IMR-90 (cell line): Measurements from ENCODE around the gene KIF1B. TPM values are rescaled to one million over a fixed set of nuclear protein-coding genes. Genes with fewer than 3 reads are reported as not detected.

Experiments used
- ATAC-seq: fragments of 200-7000 bp; cut with Tn5 transposase; 2 replicates; pipeline ENCODE4 v1.9.1; 2020; ENCODE audit warnings: low read depth, mild to moderate bottlenecking, moderate library complexity
- BruUV-seq: library from RNA; stranded (reverse); fragments of 400-500 nt; replicated peaks from 2 replicates; lab custom pipeline; 2021; lab: Mats Ljungman, UMichigan
- CTCF ChIA-PET: fragments of 300-600 bp; formaldehyde crosslinking; extraction: SDS; loops from one replicate; lab custom pipeline; 2021; ENCODE audit warnings: antibody characterized with exemption; lab: Yijun Ruan, JAX
- POLR2A ChIA-PET: fragments of 300-600 bp; sonication (Branson Sonifier 250); formaldehyde crosslinking; loops from one replicate; lab custom pipeline; 2022; ENCODE audit warnings: antibody characterized with exemption; ENCODE audit not compliant: unreplicated experiment; lab: Charles Lee
- DNase-seq: peaks from one replicate; pipeline ENCODE4 v3.0.0; 2013
- H2AFZ ChIP-seq: replicated peaks from 2 replicates; pipeline ENCODE3; 2013; ENCODE audit warnings: low read length, mild to moderate bottlenecking; ENCODE audit not compliant: poor library complexity
- H2AK5ac ChIP-seq: 2 replicates; pipeline ENCODE4 v1.6.1; 2013; ENCODE audit warnings: low read depth, low read length, inconsistent platforms
- H2AK9ac ChIP-seq: replicated peaks from 2 replicates; pipeline ENCODE3; 2013; ENCODE audit warnings: mild to moderate bottlenecking, low read depth, low read length, moderate library complexity; ENCODE audit not compliant: poor library complexity
- H2BK120ac ChIP-seq: 2 replicates; pipeline ENCODE4 v1.6.1; 2013; ENCODE audit warnings: low read depth, low read length, inconsistent platforms
- H2BK15ac ChIP-seq: 3 replicates; pipeline ENCODE4 v1.6.1; 2013; ENCODE audit warnings: low read depth, low read length, inconsistent platforms
- H2BK20ac ChIP-seq: 2 replicates; pipeline ENCODE4 v1.6.1; 2013; ENCODE audit warnings: low read depth, mild to moderate bottlenecking, inconsistent platforms, low read length, moderate library complexity
- H2BK5ac ChIP-seq: 2 replicates; pipeline ENCODE4 v1.6.1; 2013; ENCODE audit warnings: mild to moderate bottlenecking, low read depth, low read length, inconsistent platforms; ENCODE audit not compliant: poor library complexity, severe bottlenecking
- H3K14ac ChIP-seq: replicated peaks from 2 replicates; pipeline ENCODE4 v1.6.1; 2013; ENCODE audit warnings: low read depth, low read length, inconsistent platforms
- H3K18ac ChIP-seq: 2 replicates; pipeline ENCODE4 v1.6.1; 2013; ENCODE audit warnings: low read depth, low read length, control low read depth
- H3K23ac ChIP-seq: 2 replicates; pipeline ENCODE4 v1.6.1; 2013; ENCODE audit warnings: low read depth, low read length, inconsistent platforms
- H3K27ac ChIP-seq: 2 replicates; pipeline ENCODE4 v1.5.1; 2013; ENCODE audit warnings: mild to moderate bottlenecking, control low read depth, low read length; ENCODE audit not compliant: insufficient read depth
- H3K27me3 ChIP-seq: 2 replicates; pipeline ENCODE4 v1.6.1; 2013; ENCODE audit warnings: low read length; ENCODE audit not compliant: control insufficient read depth, insufficient read depth
- H3K36me3 ChIP-seq: 2 replicates; pipeline ENCODE4 v1.6.1; 2013; ENCODE audit warnings: low read length, mixed read lengths; ENCODE audit not compliant: control insufficient read depth, insufficient read depth
- H3K4ac ChIP-seq: 2 replicates; pipeline ENCODE4 v1.6.1; 2013; ENCODE audit warnings: low read depth, low read length, inconsistent platforms
- H3K4me1 ChIP-seq: 2 replicates; pipeline ENCODE4 v1.6.1; 2013; ENCODE audit warnings: low read length, mixed read lengths; ENCODE audit not compliant: control insufficient read depth, insufficient read depth
- H3K4me2 ChIP-seq: 2 replicates; pipeline ENCODE4 v1.6.1; 2013; ENCODE audit warnings: low read depth, mild to moderate bottlenecking, control low read depth, low read length, moderate library complexity
- H3K4me3 ChIP-seq: 2 replicates; pipeline ENCODE4 v1.5.1; 2013; ENCODE audit warnings: low read depth, mild to moderate bottlenecking, control low read depth, low read length, moderate library complexity; ENCODE audit not compliant: insufficient read depth
- H3K56ac ChIP-seq: 2 replicates; pipeline ENCODE4 v1.6.1; 2013; ENCODE audit warnings: low read length, inconsistent platforms; ENCODE audit not compliant: insufficient read depth; ENCODE audit errors: extremely low read depth
- H3K79me1 ChIP-seq, 2 experiments: 2 replicates each; pipeline ENCODE4 v1.6.1; 2013; ENCODE audit warnings: low read length in 2 of 2, inconsistent platforms in 1 of 2, low read depth in 1 of 2
- H3K9ac ChIP-seq: 2 replicates; pipeline ENCODE4 v1.6.1; 2013; ENCODE audit warnings: low read depth, low read length, control low read depth
- H3K9me1 ChIP-seq: 2 replicates; pipeline ENCODE4 v1.6.1; 2013; ENCODE audit warnings: low read length, inconsistent platforms; ENCODE audit not compliant: insufficient read depth
- H3K9me3 ChIP-seq: 2 replicates; pipeline ENCODE4 v1.6.1; 2013; ENCODE audit warnings: low read length; ENCODE audit not compliant: control insufficient read depth, insufficient read depth
- H4K20me1 ChIP-seq: 2 replicates; pipeline ENCODE4 v1.6.1; 2013; ENCODE audit warnings: low read length, inconsistent platforms; ENCODE audit not compliant: insufficient read depth
- H4K5ac ChIP-seq: 2 replicates; pipeline ENCODE4 v1.6.1; 2013; ENCODE audit warnings: mild to moderate bottlenecking, low read depth, low read length, control low read depth
- H4K8ac ChIP-seq, 2 experiments: 2 replicates each; pipeline ENCODE4 v1.6.1; 2013; ENCODE audit warnings: low read depth in 2 of 2, low read length in 2 of 2, control low read depth in 1 of 2, inconsistent platforms in 1 of 2
- H4K91ac ChIP-seq: 2 replicates; pipeline ENCODE4 v1.6.1; 2013; ENCODE audit warnings: low read depth, low read length, inconsistent platforms; ENCODE audit not compliant: insufficient read depth
- CEBPB ChIP-seq: IDR thresholded peaks from 2 replicates; pipeline ENCODE4 v1.6.1; 2012; ENCODE audit warnings: low read depth, low read length, improper control_type of control experiment
- CHD1 ChIP-seq: IDR thresholded peaks from 2 replicates; pipeline ENCODE4 v1.6.1; 2012; ENCODE audit warnings: low read depth, low read length, improper control_type of control experiment
- MAFK ChIP-seq: IDR thresholded peaks from 2 replicates; pipeline ENCODE4 v1.6.1; 2012; ENCODE audit warnings: low read depth, low read length, improper control_type of control experiment
- MAZ ChIP-seq: IDR thresholded peaks from 2 replicates; pipeline ENCODE4 v1.6.1; 2012; ENCODE audit warnings: low read depth, mild to moderate bottlenecking, low read length, improper control_type of control experiment, moderate library complexity, borderline replicate concordance
- POLR2A ChIP-seq: IDR thresholded peaks from 2 replicates; pipeline ENCODE4 v1.6.1; 2012; ENCODE audit warnings: mild to moderate bottlenecking, low read depth, low read length
- RFX5 ChIP-seq: IDR thresholded peaks from 2 replicates; pipeline ENCODE4 v1.8.0; 2012; ENCODE audit warnings: low read depth, mild to moderate bottlenecking, low read length, moderate library complexity
- WGBS, 2 experiments: methylation state at CpG; one replicate each; pipeline versions ENCODE4 v1.1.5 to v1.1.7; 2013; ENCODE audit warnings: missing lambda C conversion rate in 2 of 2; ENCODE audit not compliant: insufficient read length in 1 of 2; ENCODE audit errors: extremely low coverage in 2 of 2; 5-methylcytosine and 5-hydroxymethylcytosine counted together
- dilution Hi-C: fragments of 300-500 bp; cut with HindIII; formaldehyde crosslinking; loops from one replicate; pipeline ENCODE4 v1.14.3; 2018; ENCODE audit warnings: low sequenced_read_pairs; ENCODE audit not compliant: unreplicated experiment
- in situ Hi-C: fragments of 300-500 bp; cut with MboI; formaldehyde crosslinking; loops from 3 replicates; pipeline ENCODE4 v1.14.3; 2019; ENCODE audit warnings: low sequenced_read_pairs, inconsistent platforms, mixed read lengths
- intact Hi-C: fragments of 100-400 bp; cut with micrococcal nuclease; formaldehyde crosslinking; loops from 2 replicates; pipeline ENCODE4 v1.10.0; 2022
- polyA plus RNA-seq, 3 experiments: library from polyadenylated mRNA; depleted of rRNA; stranded (reverse); fragments of >200 nt; gene quantifications; 2 replicates each; pipeline ENCODE4 v1.2.3, GENCODE V29; 2012; ENCODE audit warnings: low replicate concordance in 1 of 3
- total RNA-seq: library from RNA; depleted of rRNA; stranded (reverse); fragments of >200 nt; gene quantifications from 2 replicates; pipeline ENCODE4 v1.2.3, GENCODE V29; 2012
- TF ChIP-seq, protein P1 (sequence below): fragments of 150-350 bp; IDR thresholded peaks from 2 replicates; pipeline ENCODE4 v1.6.1; 2017; ENCODE audit warnings: mild to moderate bottlenecking, antibody characterized with exemption, low read length, low read depth
- TF ChIP-seq, protein P2 (sequence below): conservative IDR thresholded peaks from 2 replicates; pipeline ENCODE4 v1.5.1; 2012; ENCODE audit warnings: mild to moderate bottlenecking, low read depth, low read length, improper control_type of control experiment
- TF ChIP-seq, protein P3 (sequence below): fragments of 150-350 bp; IDR thresholded peaks from 2 replicates; pipeline ENCODE4 v1.6.1; 2016; ENCODE audit warnings: low read depth, mild to moderate bottlenecking, low read length, moderate library complexity, borderline replicate concordance

The KIF1B gene
- total and polyA plus RNA-seq, 2 of the 4 experiments (the other 2 are of a cell fraction): 13.0 to 21.1 TPM

DNA sequence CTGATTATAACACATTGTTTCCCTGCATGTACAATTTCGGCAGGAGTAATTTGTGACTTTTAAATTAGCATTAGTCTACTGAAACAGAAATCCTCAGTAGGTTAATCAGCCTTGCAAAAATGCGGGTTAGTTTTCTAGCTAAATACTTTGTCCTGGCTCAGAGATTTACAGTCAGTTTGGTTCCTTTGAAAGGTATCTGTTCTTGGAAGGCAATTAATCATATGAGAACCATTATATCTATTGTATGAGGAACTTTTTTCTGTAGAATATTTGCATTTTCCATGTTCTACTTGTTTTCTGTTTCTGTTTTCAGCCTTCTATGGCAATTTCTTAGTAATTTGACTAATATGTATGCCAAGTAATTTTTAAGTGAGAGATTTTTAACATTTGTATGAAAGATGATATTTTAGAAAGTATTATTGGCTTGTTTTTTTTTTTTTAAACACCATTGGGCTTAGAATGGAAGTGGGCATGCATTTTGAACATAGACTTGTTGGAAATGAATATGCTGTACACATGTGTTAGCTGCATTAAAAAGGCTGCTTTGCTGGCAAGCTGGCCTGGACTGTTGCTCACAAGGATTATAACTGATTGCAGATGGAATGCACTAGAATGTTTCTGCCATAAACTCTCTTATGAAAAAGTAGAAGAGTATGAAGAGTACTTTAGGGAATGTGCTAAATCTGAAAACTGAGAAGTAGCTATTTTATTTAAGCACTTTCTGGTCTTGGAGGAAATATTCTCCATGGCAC, 26.2 kb downstream of the KIF1B start:
- no peaks in the 10 kb centered on the region; the same call in 1 of the 2 replicates for H3K9me1 ChIP-seq
- no peak overlapping the region for H3K56ac ChIP-seq
- no peak overlapping the region for H2BK5ac ChIP-seq
- peaks cover 12% of the 10 kb centered on the region for H3K36me3 ChIP-seq
- no peak overlapping the region for H2AFZ ChIP-seq
- intact Hi-C loops: no loop called here
- H4K8ac ChIP-seq: no peak overlapping the region
- H2AK5ac ChIP-seq: no peak overlapping the region
- no peak overlapping the region for H2AK9ac ChIP-seq
- H2BK120ac ChIP-seq: no peak overlapping the region
- no peak overlapping the region for H2BK15ac ChIP-seq
- WGBS, 2 experiments: no CpG with 5 or more reads among the region's 2 CpGs
- no peak overlapping the region for H3K14ac ChIP-seq
- no peak overlapping the region for H2BK20ac ChIP-seq
- H3K18ac ChIP-seq: no peak overlapping the region
- dilution Hi-C loops: no loop called here
- H3K4ac ChIP-seq: no peak overlapping the region
- no peak for TF ChIP-seq CHD1
- no peak for TF ChIP-seq RFX5
- TF ChIP-seq, protein P1, sequence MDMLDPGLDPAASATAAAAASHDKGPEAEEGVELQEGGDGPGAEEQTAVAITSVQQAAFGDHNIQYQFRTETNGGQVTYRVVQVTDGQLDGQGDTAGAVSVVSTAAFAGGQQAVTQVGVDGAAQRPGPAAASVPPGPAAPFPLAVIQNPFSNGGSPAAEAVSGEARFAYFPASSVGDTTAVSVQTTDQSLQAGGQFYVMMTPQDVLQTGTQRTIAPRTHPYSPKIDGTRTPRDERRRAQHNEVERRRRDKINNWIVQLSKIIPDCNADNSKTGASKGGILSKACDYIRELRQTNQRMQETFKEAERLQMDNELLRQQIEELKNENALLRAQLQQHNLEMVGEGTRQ: no peak
- TF ChIP-seq, protein P2, sequence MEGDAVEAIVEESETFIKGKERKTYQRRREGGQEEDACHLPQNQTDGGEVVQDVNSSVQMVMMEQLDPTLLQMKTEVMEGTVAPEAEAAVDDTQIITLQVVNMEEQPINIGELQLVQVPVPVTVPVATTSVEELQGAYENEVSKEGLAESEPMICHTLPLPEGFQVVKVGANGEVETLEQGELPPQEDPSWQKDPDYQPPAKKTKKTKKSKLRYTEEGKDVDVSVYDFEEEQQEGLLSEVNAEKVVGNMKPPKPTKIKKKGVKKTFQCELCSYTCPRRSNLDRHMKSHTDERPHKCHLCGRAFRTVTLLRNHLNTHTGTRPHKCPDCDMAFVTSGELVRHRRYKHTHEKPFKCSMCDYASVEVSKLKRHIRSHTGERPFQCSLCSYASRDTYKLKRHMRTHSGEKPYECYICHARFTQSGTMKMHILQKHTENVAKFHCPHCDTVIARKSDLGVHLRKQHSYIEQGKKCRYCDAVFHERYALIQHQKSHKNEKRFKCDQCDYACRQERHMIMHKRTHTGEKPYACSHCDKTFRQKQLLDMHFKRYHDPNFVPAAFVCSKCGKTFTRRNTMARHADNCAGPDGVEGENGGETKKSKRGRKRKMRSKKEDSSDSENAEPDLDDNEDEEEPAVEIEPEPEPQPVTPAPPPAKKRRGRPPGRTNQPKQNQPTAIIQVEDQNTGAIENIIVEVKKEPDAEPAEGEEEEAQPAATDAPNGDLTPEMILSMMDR: no peak
- TF ChIP-seq, protein P3, sequence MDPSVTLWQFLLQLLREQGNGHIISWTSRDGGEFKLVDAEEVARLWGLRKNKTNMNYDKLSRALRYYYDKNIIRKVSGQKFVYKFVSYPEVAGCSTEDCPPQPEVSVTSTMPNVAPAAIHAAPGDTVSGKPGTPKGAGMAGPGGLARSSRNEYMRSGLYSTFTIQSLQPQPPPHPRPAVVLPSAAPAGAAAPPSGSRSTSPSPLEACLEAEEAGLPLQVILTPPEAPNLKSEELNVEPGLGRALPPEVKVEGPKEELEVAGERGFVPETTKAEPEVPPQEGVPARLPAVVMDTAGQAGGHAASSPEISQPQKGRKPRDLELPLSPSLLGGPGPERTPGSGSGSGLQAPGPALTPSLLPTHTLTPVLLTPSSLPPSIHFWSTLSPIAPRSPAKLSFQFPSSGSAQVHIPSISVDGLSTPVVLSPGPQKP: no peak
- no peak for TF ChIP-seq MAFK
- no peak for TF ChIP-seq POLR2A
- TF ChIP-seq MAZ: no peak
- TF ChIP-seq CEBPB: no peak
- in situ Hi-C loops: no loop called here
- peaks cover 15% of the 10 kb centered on the region for H4K20me1 ChIP-seq
- H3K9ac ChIP-seq: no peak overlapping the region
- no peaks in the 10 kb centered on the region for H3K9me3 ChIP-seq
- peaks cover 14 to 45% of the 10 kb centered on the region in 2 experiments for H3K79me1 ChIP-seq
- H3K4me2 ChIP-seq: no peak overlapping the region
- POLR2A ChIA-PET: no interaction called here
- DNase-seq (peak; percentile 62), ATAC-seq (peak; percentile 87)
- CTCF ChIA-PET: interaction anchor here (2.1 kb wide), 1 partner anchor 27 kb away, joined by 8 read pairs; the partner anchor contains the start of gene KIF1B
- no peak overlapping the region for H3K27ac ChIP-seq
- H3K4me1 ChIP-seq: peaks cover 2% of the 10 kb centered on the region; the same call in 1 of the 2 replicates
- no peaks in the 10 kb centered on the region for H3K27me3 ChIP-seq
- H4K5ac ChIP-seq: no peak overlapping the region
- H4K91ac ChIP-seq: no peak overlapping the region
- no TSS peak for BruUV-seq
- no peak overlapping the region for H3K4me3 ChIP-seq
- no peak overlapping the region for H3K23ac ChIP-seq
